Activated naive CD4-positive, alpha-beta T cell treated with anti-CD3 and anti-CD28 coated beads for 36 hours (primary cell): ENCODE results near the gene CHST3. TPM values are rescaled to one million over a fixed set of nuclear protein-coding genes. Genes with fewer than 3 reads are reported as not detected.
"Not testable (repeated sequence)": the region's sequence is repeated elsewhere in the genome, so short reads cannot be mapped to it uniquely, and the experiment has no call there.

Experiments
- CTCF ChIA-PET: fragments of 350-600 bp; sonication (Branson Sonifier 250); formaldehyde crosslinking; loops from one replicate; lab custom pipeline; 2021; ENCODE audit warnings: antibody characterized with exemption; lab: Charles Lee
- DNase-seq: peaks from one replicate; pipeline ENCODE4 v3.0.0-alpha.2; 2020
- H3K27ac Mint-ChIP-seq: one replicate; pipeline ENCODE4 v1.8.0; 2021; ENCODE audit warnings: mild to moderate bottlenecking, mixed read lengths
- H3K27me3 Mint-ChIP-seq: one replicate; pipeline ENCODE4 v1.8.0; 2021; ENCODE audit warnings: low read depth, mixed read lengths
- H3K36me3 Mint-ChIP-seq: one replicate; pipeline ENCODE4 v1.8.0; 2021; ENCODE audit warnings: low read depth, mixed read lengths
- H3K4me1 Mint-ChIP-seq: one replicate; pipeline ENCODE4 v1.8.0; 2021; ENCODE audit warnings: low read depth, mixed read lengths
- H3K4me3 Mint-ChIP-seq: one replicate; pipeline ENCODE4 v1.8.0; 2021; ENCODE audit warnings: mild to moderate bottlenecking, moderate library complexity, mixed read lengths
- H3K9me3 Mint-ChIP-seq: one replicate; pipeline ENCODE4 v1.8.0; 2021; ENCODE audit warnings: mixed read lengths
- intact Hi-C: fragments of 100-400 bp; cut with micrococcal nuclease; formaldehyde crosslinking; loops from one replicate; pipeline ENCODE4 v1.15.1; 2023
- total RNA-seq, 2 experiments: library from RNA; stranded (reverse); gene quantifications; one replicate each; pipeline ENCODE4 v1.2.3, GENCODE V29; 2021

The CHST3 gene
- total RNA-seq, 2 experiments from 2014 or later = 0.55 to 0.57 TPM

- H3K4me3 Mint-ChIP-seq = no peak overlapping the region
- H3K9me3 Mint-ChIP-seq = no peaks in the 10 kb centered on the region
- no peak for DNase-seq
- no peaks in the 10 kb centered on the region for H3K27me3 Mint-ChIP-seq
- intact Hi-C loops = no loop called here
- H3K36me3 Mint-ChIP-seq = no peaks in the 10 kb centered on the region
- H3K27ac Mint-ChIP-seq = no peak overlapping the region
- H3K4me1 Mint-ChIP-seq = peaks cover 8% of the 10 kb centered on the region
- CTCF ChIA-PET = interaction anchor here (0.8 to 1.6 kb wide), 2 partner anchors 128 to 313 kb away, joined by 3 read pairs; no protein-coding TSS in a partner anchor
These were observed 60.4 kb downstream of the CHST3 start for GRCh38 chr10:72024596-72024995.

- Mint-ChIP-seq H3K27ac (no peak overlapping the region), H3K27me3 (no peaks in the 10 kb centered on the region), H3K9me3 (no peaks in the 10 kb centered on the region), H3K4me1 (peaks cover 8% of the 10 kb centered on the region), H3K36me3 (no peaks in the 10 kb centered on the region), H3K4me3 (no peak overlapping the region)
- no peak for DNase-seq
- CTCF ChIA-PET = interaction anchor here (0.8 kb wide), 1 partner anchor 312 kb away, joined by 3 read pairs; no protein-coding TSS in a partner anchor
- intact Hi-C loops = no loop called here
These were observed 61.2 kb downstream of the CHST3 start for GRCh38 chr10:72025400-72025799.

GRCh38 chr10:72025832-72026231, 61.6 kb downstream of the CHST3 start:
- CTCF ChIA-PET = interaction anchor here (1.1 kb wide), 1 partner anchor 129 kb away, joined by 3 read pairs; no protein-coding TSS in a partner anchor
- H3K9me3 Mint-ChIP-seq = no peaks in the 10 kb centered on the region
- H3K4me1 Mint-ChIP-seq = peaks cover 8% of the 10 kb centered on the region
- no peak overlapping the region for H3K4me3 Mint-ChIP-seq
- H3K27me3 Mint-ChIP-seq = no peaks in the 10 kb centered on the region
- no peaks in the 10 kb centered on the region for H3K36me3 Mint-ChIP-seq
- H3K27ac Mint-ChIP-seq = no peak overlapping the region
- no peak for DNase-seq
- intact Hi-C loops = no loop called here

DNA sequence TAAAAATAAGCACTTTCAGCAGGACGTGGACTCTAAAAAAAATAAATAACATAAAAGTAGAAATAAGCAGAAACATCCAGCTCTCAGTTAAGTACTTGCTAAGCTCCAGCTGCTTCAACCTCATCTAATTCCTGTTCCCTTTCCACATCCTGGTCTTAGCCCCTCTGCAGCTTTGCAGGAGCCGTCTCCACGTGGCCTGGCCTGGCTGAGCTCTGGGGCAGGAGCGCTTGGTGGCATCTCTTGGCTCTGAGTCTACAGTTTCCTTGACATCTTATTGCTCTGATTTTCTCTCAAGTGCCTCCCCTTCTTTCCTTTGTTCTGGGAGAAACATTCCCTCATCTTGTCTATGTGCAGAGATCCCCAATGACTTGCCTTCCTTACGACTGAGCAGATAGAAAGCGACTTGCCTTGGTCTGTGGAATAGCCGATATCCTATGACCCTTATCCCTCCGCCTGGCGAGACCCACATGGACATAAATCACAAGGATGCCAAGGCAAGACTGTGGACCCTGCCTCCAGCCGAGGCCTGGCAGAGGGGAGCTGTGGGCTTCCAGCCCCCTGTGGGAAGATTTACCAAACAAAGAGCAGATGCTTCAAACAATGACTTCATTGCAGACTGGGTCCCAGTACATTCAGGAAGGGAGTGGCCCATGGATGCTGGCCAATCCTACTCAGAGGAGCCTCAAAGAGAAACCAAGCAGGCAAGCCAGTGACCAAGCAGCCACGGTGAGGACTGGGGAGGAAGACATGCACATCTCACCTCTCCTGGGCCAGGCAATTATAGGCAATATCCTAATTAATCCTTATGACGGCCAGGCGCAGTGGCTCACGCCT, 62.3 kb downstream of the CHST3 start:
- CTCF ChIA-PET = interaction anchor here (1.1 kb wide), 1 partner anchor 130 kb away, joined by 3 read pairs; no protein-coding TSS in a partner anchor
- no peak for DNase-seq

GRCh38 chr10:72027498-72027897, 63.3 kb downstream of the CHST3 start:
- intact Hi-C loops = no loop called here
- peaks cover 8% of the 10 kb centered on the region for H3K4me1 Mint-ChIP-seq

More for the DNA sequence above, 62.3 kb downstream of the CHST3 start:
- no peak overlapping the region for H3K27ac Mint-ChIP-seq
- H3K36me3 Mint-ChIP-seq = no peaks in the 10 kb centered on the region
- no peaks in the 10 kb centered on the region for H3K9me3 Mint-ChIP-seq
- H3K4me1 Mint-ChIP-seq = peaks cover 8% of the 10 kb centered on the region
- intact Hi-C loops = no loop called here
- H3K27me3 Mint-ChIP-seq = no peaks in the 10 kb centered on the region
- no peak overlapping the region for H3K4me3 Mint-ChIP-seq

DNA sequence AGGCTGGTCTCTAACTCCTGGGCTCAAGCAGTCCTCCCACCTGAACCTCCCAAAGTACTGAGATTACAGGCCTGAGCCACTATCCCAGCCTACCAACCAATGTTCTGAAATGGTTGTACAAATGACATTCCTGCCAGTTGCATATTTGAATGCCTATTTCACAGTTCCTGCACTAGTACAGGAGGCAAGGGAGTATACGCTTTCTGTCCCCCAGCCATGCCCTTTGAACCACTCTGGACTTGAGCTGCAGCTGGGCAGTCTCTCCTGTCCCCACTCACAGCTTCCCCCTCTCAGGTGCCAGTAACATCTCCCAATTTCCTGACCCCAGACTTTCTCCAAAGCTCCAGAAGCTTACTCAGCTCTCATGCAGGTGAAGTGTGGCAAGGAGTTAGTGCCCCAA, 65.2 kb downstream of the CHST3 start:
- Mint-ChIP-seq H3K4me3 (no peak overlapping the region), H3K27me3 (no peaks in the 10 kb centered on the region), H3K36me3 (no peaks in the 10 kb centered on the region), H3K9me3 (no peaks in the 10 kb centered on the region), H3K27ac (no peak overlapping the region), H3K4me1 (peaks cover 8% of the 10 kb centered on the region)
- CTCF ChIA-PET = no interaction called here
- no peak for DNase-seq
- intact Hi-C loops = no loop called here

More at GRCh38 chr10:72027498-72027897, 63.3 kb downstream of the CHST3 start:
- DNase-seq = no peak
- CTCF ChIA-PET = no interaction called here
- H3K27me3 Mint-ChIP-seq = no peaks in the 10 kb centered on the region
- no peak overlapping the region for H3K4me3 Mint-ChIP-seq
- no peaks in the 10 kb centered on the region for H3K36me3 Mint-ChIP-seq
- no peaks in the 10 kb centered on the region for H3K9me3 Mint-ChIP-seq
- H3K27ac Mint-ChIP-seq = no peak overlapping the region

DNA sequence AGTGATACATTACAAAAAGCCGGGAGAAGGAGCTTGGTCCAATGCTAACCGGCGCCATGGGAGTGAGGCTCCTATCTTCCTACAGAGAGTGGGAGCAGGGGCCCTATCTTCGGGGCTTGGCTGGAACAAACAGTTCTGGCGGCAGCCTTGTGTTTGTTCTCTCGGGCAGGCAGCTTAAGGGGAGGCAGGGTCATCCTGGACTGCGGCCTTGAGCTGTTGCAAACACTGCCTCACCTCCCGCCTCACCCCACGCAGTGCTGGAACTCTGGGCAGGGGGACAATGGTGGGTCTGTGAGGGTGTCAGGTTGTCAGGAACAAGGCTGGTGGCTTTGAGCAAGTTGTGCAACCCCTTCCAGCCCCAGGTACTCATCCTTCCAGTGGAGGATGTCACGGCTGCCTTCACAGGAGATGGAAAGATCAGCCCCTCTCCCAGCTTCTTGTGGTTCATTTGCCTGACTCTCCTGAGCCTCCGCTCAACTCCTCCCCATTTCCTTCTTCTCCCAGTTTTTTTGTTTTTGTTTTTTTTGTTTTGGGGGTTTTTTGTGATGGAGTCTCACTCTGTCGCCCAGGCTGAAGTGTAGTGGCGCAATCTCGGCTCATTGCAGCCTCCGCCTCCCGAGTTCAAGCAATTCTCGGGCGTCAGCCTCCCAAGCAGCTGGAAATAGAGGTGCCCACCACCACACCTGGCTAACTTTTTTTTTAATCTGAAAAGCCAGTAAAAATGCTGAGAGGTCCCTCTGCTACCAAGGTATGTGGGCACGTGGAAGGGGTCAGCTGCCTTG, 66.8 kb downstream of the CHST3 start:
- intact Hi-C loops = no loop called here
- Mint-ChIP-seq H3K4me1 (peaks cover 8% of the 10 kb centered on the region), H3K36me3 (no peaks in the 10 kb centered on the region), H3K4me3 (no peak overlapping the region), H3K9me3 (no peaks in the 10 kb centered on the region), H3K27ac (no peak overlapping the region), H3K27me3 (no peaks in the 10 kb centered on the region)
- no peak for DNase-seq
- CTCF ChIA-PET = interaction anchor here (0.7 to 1.4 kb wide), 3 partner anchors 17 to 135 kb away, joined by 3 to 6 read pairs (median 3); no protein-coding TSS in a partner anchor

DNA sequence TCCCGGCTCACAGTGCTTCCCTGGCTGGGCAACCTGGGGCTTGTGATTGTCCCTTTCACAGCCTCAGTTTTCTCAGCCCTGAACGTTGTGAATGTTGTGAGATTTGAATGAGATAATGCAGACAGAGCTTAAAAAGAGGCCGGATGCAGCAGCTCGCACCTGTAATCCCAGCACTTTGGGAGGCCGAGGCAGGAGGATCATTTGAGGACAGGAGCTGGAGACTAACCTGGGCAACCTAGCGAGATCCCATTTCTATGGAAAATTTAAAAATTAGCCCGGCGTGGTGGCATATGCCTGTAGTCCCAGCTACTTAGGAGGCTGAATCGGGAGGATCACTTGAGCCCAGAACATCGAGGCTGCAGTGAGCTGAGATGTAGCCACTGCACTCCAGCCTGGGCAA, 67.5 kb downstream of the CHST3 start:
- Mint-ChIP-seq H3K36me3 (no peaks in the 10 kb centered on the region), H3K27ac (no peak overlapping the region), H3K27me3 (no peaks in the 10 kb centered on the region), H3K9me3 (no peaks in the 10 kb centered on the region), H3K4me1 (peaks cover 8% of the 10 kb centered on the region), H3K4me3 (no peak overlapping the region)
- DNase-seq = no peak
- CTCF ChIA-PET = interaction anchor here (0.6 to 1.4 kb wide), 2 partner anchors 9 to 135 kb away, joined by 6 read pairs; no protein-coding TSS in a partner anchor
- intact Hi-C loops = no loop called here

DNA sequence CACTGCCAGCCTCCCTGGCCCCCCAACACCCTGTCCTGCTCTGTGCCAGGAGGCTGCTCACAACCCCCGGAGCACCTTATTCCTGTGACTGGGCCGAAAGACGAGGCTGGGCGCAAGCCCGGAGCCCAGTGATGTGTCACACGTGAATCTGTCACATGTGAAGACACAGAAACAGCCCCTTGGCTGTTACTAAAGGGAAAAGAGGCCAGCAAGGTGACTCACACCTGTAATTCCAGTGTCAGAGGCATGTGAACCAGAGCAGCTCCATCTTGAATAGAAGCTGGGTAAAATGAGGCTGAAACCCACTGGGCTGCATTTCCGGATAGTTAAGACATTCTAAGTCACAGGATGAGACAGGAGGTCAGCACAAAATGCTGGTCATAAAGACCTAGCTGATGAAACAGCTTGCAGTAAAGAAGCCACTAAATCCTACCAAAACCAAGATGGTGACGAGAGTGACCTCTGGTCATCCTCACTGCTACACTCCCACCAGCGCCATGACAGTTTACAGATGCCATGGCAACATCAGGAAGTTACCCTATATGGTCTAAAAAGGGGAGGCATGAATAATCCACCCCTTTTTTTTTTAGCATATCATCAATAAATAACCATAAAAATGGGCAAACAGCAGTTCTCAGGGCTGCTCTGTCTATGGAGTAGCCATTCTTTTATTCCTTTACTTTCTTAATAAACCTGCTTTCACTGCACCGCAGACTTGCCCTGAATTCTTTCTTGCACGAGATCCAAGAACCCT, 68.4 kb downstream of the CHST3 start:
- H3K27ac Mint-ChIP-seq, H3K9me3 Mint-ChIP-seq, H3K36me3 Mint-ChIP-seq, H3K4me3 Mint-ChIP-seq, DNase-seq, H3K27me3 Mint-ChIP-seq, intact Hi-C loops, H3K4me1 Mint-ChIP-seq: not testable (repeated sequence)
- CTCF ChIA-PET = interaction anchor here (0.6 to 1.4 kb wide), 2 partner anchors 10 to 136 kb away, joined by 6 read pairs; no protein-coding TSS in a partner anchor

- no peaks in the 10 kb centered on the region for H3K4me1 Mint-ChIP-seq
- DNase-seq = no peak
- H3K4me3 Mint-ChIP-seq = no peak overlapping the region
- H3K36me3 Mint-ChIP-seq = no peaks in the 10 kb centered on the region
- no peak overlapping the region for H3K27ac Mint-ChIP-seq
- H3K27me3 Mint-ChIP-seq = no peaks in the 10 kb centered on the region
- intact Hi-C loops = no loop called here
- CTCF ChIA-PET = interaction anchor here (0.5 to 1.2 kb wide), 3 partner anchors 136 to 1624 kb away, joined by 3 to 4 read pairs (median 3); no protein-coding TSS in a partner anchor
- H3K9me3 Mint-ChIP-seq = no peaks in the 10 kb centered on the region
These were observed 69.9 kb downstream of the CHST3 start for GRCh38 chr10:72034040-72034499.

- no peak for DNase-seq
- Mint-ChIP-seq H3K36me3 (no peaks in the 10 kb centered on the region), H3K27me3 (no peaks in the 10 kb centered on the region), H3K9me3 (no peaks in the 10 kb centered on the region), H3K4me3 (no peak overlapping the region), H3K4me1 (no peaks in the 10 kb centered on the region), H3K27ac (no peak overlapping the region)
- CTCF ChIA-PET = interaction anchor here (0.9 to 1.1 kb wide), 3 partner anchors 14 to 139 kb away, joined by 3 to 4 read pairs (median 3); no protein-coding TSS in a partner anchor
- intact Hi-C loops = no loop called here
These were observed 70.6 kb downstream of the CHST3 start for GRCh38 chr10:72034761-72035160.
